ENCODE data around the gene TTC39C. TPM values are rescaled to one million over a fixed set of nuclear protein-coding genes. Genes with fewer than 3 reads are reported as not detected.

Gene TTC39C
- total and polyA plus RNA-seq, 2 experiments from 2014 or later = 69.4 to 136 TPM

DNA sequence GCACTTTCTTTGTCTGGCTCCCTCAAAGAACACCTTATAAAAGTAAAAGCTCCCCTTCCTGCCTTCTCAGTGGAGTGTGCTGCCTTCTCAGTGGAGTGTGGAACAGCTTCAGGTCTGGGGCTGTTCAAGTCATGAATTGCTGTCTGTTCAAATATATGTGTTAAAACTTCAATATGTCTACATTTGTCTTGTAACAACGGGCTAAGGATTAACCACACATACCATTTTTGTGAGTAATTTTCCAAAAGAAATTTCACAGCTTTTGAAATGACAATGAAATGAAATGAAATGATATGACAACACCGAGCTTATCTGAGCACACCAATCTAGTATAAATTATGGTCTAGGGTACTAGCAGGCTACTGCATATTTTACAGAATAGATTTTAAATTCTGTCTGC, 167.3 kb downstream of the TTC39C start:
- Histone ChIP-seq H3K79me2 (replicated peaks; ENCODE audit: insufficient read depth) (no peaks in the 10 kb centered on the region), H3K36me3 (ENCODE audit: insufficient read depth) (no peaks in the 10 kb centered on the region; the same call in 1 of the 2 replicates), H3K4me3 (no peak overlapping the region), H3K9me2 (ENCODE audit: insufficient read depth) (no peaks in the 10 kb centered on the region), H3K27ac (ENCODE audit: low read depth) (no peak overlapping the region), H3K4me1 (ENCODE audit: insufficient read depth) (peaks cover 3% of the 10 kb centered on the region; the same call in 1 of the 2 replicates), H3K4me2 (no peak overlapping the region), H4K20me1 (replicated peaks; ENCODE audit: insufficient read depth) (no peaks in the 10 kb centered on the region), H2AFZ (no peak overlapping the region), H3F3A (replicated peaks; ENCODE audit: low read depth) (no peaks in the 10 kb centered on the region), H3K27me3 (ENCODE audit: insufficient read depth) (no peaks in the 10 kb centered on the region)
- TF ChIP-seq EZH2phosphoT487 (IDR thresholded peaks at IDR 0.05; ENCODE audit: unreplicated experiment) (no peak), ZNF114 (CRISPR knock-in tag; IDR thresholded peaks at IDR 0.05) (no peak), ZNF331 (CRISPR knock-in tag; IDR thresholded peaks at IDR 0.05; ENCODE audit: low read depth) (no peak), EZH2 (IDR thresholded peaks at IDR 0.05; ENCODE audit: low read depth, unreplicated experiment) (no peak), JUNB (IDR thresholded peaks at IDR 0.05; ENCODE audit: unreplicated experiment) (no peak), NANOG (IDR thresholded peaks at IDR 0.05; ENCODE audit: borderline replicate concordance) (no peak), POLR2AphosphoS5 (IDR thresholded peaks at IDR 0.05; ENCODE audit: low read depth) (no peak), CREB1 (CRISPR knock-in tag; IDR thresholded peaks at IDR 0.05; ENCODE audit: low read depth) (no peak), STAT1 (IDR thresholded peaks at IDR 0.05; ENCODE audit: unreplicated experiment) (no peak)
- TF ChIP-seq, protein P1, sequence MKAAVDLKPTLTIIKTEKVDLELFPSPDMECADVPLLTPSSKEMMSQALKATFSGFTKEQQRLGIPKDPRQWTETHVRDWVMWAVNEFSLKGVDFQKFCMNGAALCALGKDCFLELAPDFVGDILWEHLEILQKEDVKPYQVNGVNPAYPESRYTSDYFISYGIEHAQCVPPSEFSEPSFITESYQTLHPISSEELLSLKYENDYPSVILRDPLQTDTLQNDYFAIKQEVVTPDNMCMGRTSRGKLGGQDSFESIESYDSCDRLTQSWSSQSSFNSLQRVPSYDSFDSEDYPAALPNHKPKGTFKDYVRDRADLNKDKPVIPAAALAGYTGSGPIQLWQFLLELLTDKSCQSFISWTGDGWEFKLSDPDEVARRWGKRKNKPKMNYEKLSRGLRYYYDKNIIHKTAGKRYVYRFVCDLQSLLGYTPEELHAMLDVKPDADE (IDR thresholded peaks at IDR 0.05) = no peak
- TF ChIP-seq, protein P2, sequence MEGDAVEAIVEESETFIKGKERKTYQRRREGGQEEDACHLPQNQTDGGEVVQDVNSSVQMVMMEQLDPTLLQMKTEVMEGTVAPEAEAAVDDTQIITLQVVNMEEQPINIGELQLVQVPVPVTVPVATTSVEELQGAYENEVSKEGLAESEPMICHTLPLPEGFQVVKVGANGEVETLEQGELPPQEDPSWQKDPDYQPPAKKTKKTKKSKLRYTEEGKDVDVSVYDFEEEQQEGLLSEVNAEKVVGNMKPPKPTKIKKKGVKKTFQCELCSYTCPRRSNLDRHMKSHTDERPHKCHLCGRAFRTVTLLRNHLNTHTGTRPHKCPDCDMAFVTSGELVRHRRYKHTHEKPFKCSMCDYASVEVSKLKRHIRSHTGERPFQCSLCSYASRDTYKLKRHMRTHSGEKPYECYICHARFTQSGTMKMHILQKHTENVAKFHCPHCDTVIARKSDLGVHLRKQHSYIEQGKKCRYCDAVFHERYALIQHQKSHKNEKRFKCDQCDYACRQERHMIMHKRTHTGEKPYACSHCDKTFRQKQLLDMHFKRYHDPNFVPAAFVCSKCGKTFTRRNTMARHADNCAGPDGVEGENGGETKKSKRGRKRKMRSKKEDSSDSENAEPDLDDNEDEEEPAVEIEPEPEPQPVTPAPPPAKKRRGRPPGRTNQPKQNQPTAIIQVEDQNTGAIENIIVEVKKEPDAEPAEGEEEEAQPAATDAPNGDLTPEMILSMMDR (conservative IDR thresholded peaks at IDR 0.05; ENCODE audit: low read depth in 2 of 2) = no peak
- TF ChIP-seq, protein P3, sequence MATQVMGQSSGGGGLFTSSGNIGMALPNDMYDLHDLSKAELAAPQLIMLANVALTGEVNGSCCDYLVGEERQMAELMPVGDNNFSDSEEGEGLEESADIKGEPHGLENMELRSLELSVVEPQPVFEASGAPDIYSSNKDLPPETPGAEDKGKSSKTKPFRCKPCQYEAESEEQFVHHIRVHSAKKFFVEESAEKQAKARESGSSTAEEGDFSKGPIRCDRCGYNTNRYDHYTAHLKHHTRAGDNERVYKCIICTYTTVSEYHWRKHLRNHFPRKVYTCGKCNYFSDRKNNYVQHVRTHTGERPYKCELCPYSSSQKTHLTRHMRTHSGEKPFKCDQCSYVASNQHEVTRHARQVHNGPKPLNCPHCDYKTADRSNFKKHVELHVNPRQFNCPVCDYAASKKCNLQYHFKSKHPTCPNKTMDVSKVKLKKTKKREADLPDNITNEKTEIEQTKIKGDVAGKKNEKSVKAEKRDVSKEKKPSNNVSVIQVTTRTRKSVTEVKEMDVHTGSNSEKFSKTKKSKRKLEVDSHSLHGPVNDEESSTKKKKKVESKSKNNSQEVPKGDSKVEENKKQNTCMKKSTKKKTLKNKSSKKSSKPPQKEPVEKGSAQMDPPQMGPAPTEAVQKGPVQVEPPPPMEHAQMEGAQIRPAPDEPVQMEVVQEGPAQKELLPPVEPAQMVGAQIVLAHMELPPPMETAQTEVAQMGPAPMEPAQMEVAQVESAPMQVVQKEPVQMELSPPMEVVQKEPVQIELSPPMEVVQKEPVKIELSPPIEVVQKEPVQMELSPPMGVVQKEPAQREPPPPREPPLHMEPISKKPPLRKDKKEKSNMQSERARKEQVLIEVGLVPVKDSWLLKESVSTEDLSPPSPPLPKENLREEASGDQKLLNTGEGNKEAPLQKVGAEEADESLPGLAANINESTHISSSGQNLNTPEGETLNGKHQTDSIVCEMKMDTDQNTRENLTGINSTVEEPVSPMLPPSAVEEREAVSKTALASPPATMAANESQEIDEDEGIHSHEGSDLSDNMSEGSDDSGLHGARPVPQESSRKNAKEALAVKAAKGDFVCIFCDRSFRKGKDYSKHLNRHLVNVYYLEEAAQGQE (IDR thresholded peaks at IDR 0.05; ENCODE audit: unreplicated experiment) = no peak
- TF ChIP-seq, protein P4, sequence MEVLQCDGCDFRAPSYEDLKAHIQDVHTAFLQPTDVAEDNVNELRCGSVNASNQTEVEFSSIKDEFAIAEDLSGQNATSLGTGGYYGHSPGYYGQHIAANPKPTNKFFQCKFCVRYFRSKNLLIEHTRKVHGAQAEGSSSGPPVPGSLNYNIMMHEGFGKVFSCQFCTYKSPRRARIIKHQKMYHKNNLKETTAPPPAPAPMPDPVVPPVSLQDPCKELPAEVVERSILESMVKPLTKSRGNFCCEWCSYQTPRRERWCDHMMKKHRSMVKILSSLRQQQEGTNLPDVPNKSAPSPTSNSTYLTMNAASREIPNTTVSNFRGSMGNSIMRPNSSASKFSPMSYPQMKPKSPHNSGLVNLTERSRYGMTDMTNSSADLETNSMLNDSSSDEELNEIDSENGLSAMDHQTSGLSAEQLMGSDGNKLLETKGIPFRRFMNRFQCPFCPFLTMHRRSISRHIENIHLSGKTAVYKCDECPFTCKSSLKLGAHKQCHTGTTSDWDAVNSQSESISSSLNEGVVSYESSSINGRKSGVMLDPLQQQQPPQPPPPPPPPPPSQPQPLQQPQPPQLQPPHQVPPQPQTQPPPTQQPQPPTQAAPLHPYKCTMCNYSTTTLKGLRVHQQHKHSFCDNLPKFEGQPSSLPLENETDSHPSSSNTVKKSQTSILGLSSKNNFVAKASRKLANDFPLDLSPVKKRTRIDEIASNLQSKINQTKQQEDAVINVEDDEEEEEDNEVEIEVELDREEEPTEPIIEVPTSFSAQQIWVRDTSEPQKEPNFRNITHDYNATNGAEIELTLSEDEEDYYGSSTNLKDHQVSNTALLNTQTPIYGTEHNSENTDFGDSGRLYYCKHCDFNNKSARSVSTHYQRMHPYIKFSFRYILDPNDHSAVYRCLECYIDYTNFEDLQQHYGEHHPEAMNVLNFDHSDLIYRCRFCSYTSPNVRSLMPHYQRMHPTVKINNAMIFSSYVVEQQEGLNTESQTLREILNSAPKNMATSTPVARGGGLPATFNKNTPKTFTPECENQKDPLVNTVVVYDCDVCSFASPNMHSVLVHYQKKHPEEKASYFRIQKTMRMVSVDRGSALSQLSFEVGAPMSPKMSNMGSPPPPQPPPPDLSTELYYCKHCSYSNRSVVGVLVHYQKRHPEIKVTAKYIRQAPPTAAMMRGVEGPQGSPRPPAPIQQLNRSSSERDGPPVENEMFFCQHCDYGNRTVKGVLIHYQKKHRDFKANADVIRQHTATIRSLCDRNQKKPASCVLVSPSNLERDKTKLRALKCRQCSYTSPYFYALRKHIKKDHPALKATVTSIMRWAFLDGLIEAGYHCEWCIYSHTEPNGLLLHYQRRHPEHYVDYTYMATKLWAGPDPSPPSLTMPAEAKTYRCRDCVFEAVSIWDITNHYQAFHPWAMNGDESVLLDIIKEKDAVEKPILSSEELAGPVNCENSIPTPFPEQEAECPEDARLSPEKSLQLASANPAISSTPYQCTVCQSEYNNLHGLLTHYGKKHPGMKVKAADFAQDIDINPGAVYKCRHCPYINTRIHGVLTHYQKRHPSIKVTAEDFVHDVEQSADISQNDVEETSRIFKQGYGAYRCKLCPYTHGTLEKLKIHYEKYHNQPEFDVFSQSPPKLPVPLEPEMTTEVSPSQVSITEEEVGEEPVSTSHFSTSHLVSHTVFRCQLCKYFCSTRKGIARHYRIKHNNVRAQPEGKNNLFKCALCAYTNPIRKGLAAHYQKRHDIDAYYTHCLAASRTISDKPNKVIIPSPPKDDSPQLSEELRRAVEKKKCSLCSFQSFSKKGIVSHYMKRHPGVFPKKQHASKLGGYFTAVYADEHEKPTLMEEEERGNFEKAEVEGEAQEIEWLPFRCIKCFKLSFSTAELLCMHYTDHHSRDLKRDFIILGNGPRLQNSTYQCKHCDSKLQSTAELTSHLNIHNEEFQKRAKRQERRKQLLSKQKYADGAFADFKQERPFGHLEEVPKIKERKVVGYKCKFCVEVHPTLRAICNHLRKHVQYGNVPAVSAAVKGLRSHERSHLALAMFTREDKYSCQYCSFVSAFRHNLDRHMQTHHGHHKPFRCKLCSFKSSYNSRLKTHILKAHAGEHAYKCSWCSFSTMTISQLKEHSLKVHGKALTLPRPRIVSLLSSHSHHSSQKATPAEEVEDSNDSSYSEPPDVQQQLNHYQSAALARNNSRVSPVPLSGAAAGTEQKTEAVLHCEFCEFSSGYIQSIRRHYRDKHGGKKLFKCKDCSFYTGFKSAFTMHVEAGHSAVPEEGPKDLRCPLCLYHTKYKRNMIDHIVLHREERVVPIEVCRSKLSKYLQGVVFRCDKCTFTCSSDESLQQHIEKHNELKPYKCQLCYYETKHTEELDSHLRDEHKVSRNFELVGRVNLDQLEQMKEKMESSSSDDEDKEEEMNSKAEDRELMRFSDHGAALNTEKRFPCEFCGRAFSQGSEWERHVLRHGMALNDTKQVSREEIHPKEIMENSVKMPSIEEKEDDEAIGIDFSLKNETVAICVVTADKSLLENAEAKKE (CRISPR knock-in tag; IDR thresholded peaks at IDR 0.05) = no peak
- no peak; the same call in 2 of the 3 replicates for ATAC-seq
- Mint-ChIP-seq H3K36me3 (ENCODE audit: low read depth) (peaks cover 12% of the 10 kb centered on the region; the same call in 2 of the 3 replicates), H3K27me3 (ENCODE audit: insufficient read depth, low read depth, poor library complexity) (no peaks in the 10 kb centered on the region), H3K27ac (peak overlapping the region; percentile 9; the same call in 1 of the 2 replicates), H3K4me1 (peaks cover 15% of the 10 kb centered on the region), H3K9me3 (no peaks in the 10 kb centered on the region), H3K4me3 (no peak overlapping the region)
- DNase-seq (ENCODE audit: low spot score) = no peak

All from GM23338 (cell line).